K562 (cell line): ENCODE data around the gene PTCH2. TPM values are rescaled to one million over a fixed set of nuclear protein-coding genes. Genes with fewer than 3 reads are reported as not detected.

Experiments used
- ARID1B ChIP-seq: fragments of 450-650 bp; IDR thresholded peaks from 2 replicates; pipeline ENCODE4 v1.6.1; 2016; ENCODE audit warnings: antibody characterized with exemption, mild to moderate bottlenecking, inconsistent platforms
- ATF3 ChIP-seq, 2 experiments: fragments of 450-650 bp in 1 of 2; sonication (generic) in 1 of 2; formaldehyde crosslinking in 1 of 2; IDR thresholded peaks in 1 of 2; conservative IDR thresholded peaks in 1 of 2; 2 replicates each; pipeline versions ENCODE4 v1.6.1 to v1.8.1; 2016 to 2023; ENCODE audit warnings: mild to moderate bottlenecking in 2 of 2, moderate library complexity in 2 of 2, inconsistent platforms in 1 of 2, missing genetic modification reagents in 1 of 2
- CAMTA2 ChIP-seq: fragments of 250-450 bp; sonication (Bioruptor Pico); conservative IDR thresholded peaks from 2 replicates; pipeline ENCODE4 v1.5.1; 2022
- FOS ChIP-seq: IDR thresholded peaks from 3 replicates; pipeline ENCODE4 v1.6.1; 2011; ENCODE audit not compliant: insufficient read length; ENCODE audit errors: extremely low read depth
- GABPB1 ChIP-seq: sonication (generic); formaldehyde crosslinking; IDR thresholded peaks from 2 replicates; pipeline ENCODE4 v1.8.0; 2022; ENCODE audit warnings: mild to moderate bottlenecking, missing genetic modification reagents
- KDM5B ChIP-seq: fragments of 200-600 bp; sonication (generic); IDR thresholded peaks from 2 replicates; pipeline ENCODE4 v1.6.1; 2012; ENCODE audit warnings: low read depth, mild to moderate bottlenecking, moderate library complexity, low read length, control low read depth, inconsistent platforms; ENCODE audit not compliant: insufficient replicate concordance
- MGA ChIP-seq: fragments of 450-650 bp; IDR thresholded peaks from 2 replicates; pipeline ENCODE4 v1.6.1; 2016; ENCODE audit warnings: mild to moderate bottlenecking, moderate library complexity
- POLR2AphosphoS2 ChIP-seq: IDR thresholded peaks from 2 replicates; pipeline ENCODE4 v1.6.1; 2012; ENCODE audit warnings: low read length, improper control_type of control experiment
- PRPF4 ChIP-seq: fragments of 200-400 bp; formaldehyde crosslinking; IDR thresholded peaks from one replicate; pipeline ENCODE4 v1.6.1; 2017; ENCODE audit warnings: low read length, low read depth, mild to moderate bottlenecking; ENCODE audit not compliant: insufficient read depth, poor library complexity, severe bottlenecking
- SAP30 ChIP-seq: fragments of 200-600 bp; sonication (generic); IDR thresholded peaks from 2 replicates; pipeline ENCODE4 v1.6.1; 2012; ENCODE audit warnings: borderline replicate concordance, low read depth, mild to moderate bottlenecking, moderate library complexity, low read length, control low read depth, inconsistent platforms; ENCODE audit not compliant: insufficient read depth, poor library complexity, severe bottlenecking
- SIN3A ChIP-seq, 2 experiments: fragments of 150-350 bp in 1 of 2; IDR thresholded peaks; 2 replicates each; pipeline ENCODE4 v1.6.1; 2011 to 2016; ENCODE audit warnings: borderline replicate concordance in 2 of 2, low read depth in 2 of 2, low read length in 2 of 2, mild to moderate bottlenecking in 2 of 2, moderate library complexity in 2 of 2; ENCODE audit not compliant: control insufficient read depth in 1 of 2
- ZNF561 ChIP-seq: fragments of 450-650 bp; formaldehyde crosslinking; conservative IDR thresholded peaks from 2 replicates; pipeline ENCODE4 v1.4.0; 2020; ENCODE audit warnings: mild to moderate bottlenecking, moderate library complexity
- ZNF586 ChIP-seq: fragments of 450-650 bp; formaldehyde crosslinking; conservative IDR thresholded peaks from 2 replicates; pipeline ENCODE4 v1.4.0; 2020; ENCODE audit warnings: mild to moderate bottlenecking, moderate library complexity
- polyA plus RNA-seq, 8 experiments: library from polyadenylated mRNA; depleted of rRNA in 4 of 8; stranded (reverse) in 5 of 8; unstranded in 3 of 8; fragments of >200 nt; fragmentation: Nextera tagmentation in 2 of 8; fragmentation: Illumina TruSeq in 1 of 8; extraction: Ambion mirVana in 2 of 8; extraction: Trizol in 1 of 8; gene quantifications; 2 replicates each; pipeline versions ENCODE4 v1.2.1 to v1.2.3, GENCODE V29; 2011 to 2014; ENCODE audit warnings: inconsistent platforms in 1 of 8, missing spikeins in 1 of 8
- total RNA-seq, 7 experiments: library from RNA; depleted of rRNA in 6 of 7; stranded (reverse); fragments of >200 nt in 6 of 7; fragmentation: Illumina TruSeq in 2 of 7; extraction: Trizol in 2 of 7; gene quantifications; 2 replicates each; pipeline versions ENCODE4 v1.2.1 to v1.2.3, GENCODE V29; 2011 to 2021; ENCODE audit warnings: low replicate concordance in 1 of 7
- TF ChIP-seq, protein P1 (sequence below): fragments of 250-450 bp; sonication (Bioruptor Pico); IDR thresholded peaks from 2 replicates; pipeline ENCODE4 v1.8.0; 2021; ENCODE audit warnings: borderline replicate concordance, mild to moderate bottlenecking, moderate library complexity; ENCODE audit not compliant: poor library complexity, severe bottlenecking

PTCH2 gene
- total and polyA plus RNA-seq, 9 of the 15 experiments (the other 6 are each of a cell fraction or from before 2014, with no cell fraction given), result 0.15 to 27.3 (median 0.48) TPM; not detected in 1

- TF ChIP-seq PRPF4 (no peak), KDM5B (no peak), FOS (no peak), CAMTA2 (CRISPR knock-in tag) (no peak), MGA (no peak), SAP30 (no peak), GABPB1 (CRISPR knock-in tag) (no peak), ARID1B (peak; percentile 48; the same call in 1 of the 2 replicates), SIN3A (IDR thresholded peaks at IDR 0.05; ENCODE audit: borderline replicate concordance in 2 of 2, control insufficient read depth in 1 of 2, low read depth in 2 of 2, low read length in 2 of 2) (0 out of 4 replicates have a peak, but pooled peaks of 1 of the 2 experiments have one; percentile 17), POLR2AphosphoS2 (no peak), ZNF561 (no peak), ATF3 (IDR thresholded peaks at IDR 0.05) (peak; percentile 63), ATF3 (CRISPR knock-in tag; conservative IDR thresholded peaks at IDR 0.05) (no peak), ZNF586 (CRISPR knock-in tag) (no peak)
- TF ChIP-seq, protein P1, sequence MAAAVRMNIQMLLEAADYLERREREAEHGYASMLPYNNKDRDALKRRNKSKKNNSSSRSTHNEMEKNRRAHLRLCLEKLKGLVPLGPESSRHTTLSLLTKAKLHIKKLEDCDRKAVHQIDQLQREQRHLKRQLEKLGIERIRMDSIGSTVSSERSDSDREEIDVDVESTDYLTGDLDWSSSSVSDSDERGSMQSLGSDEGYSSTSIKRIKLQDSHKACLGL (CRISPR knock-in tag), result no peak
Observed at GRCh38 chr1:44842486-44842861, 579 bp downstream of the PTCH2 start (continued).
